T-helper 1 cell treated with Interleukin-12 subunit alpha and Interleukin-12 subunit beta and Interleukin-4 antibody, amounts not matched to agents 30 ng/mL and 1 ng/mL, for 36 hours (primary cell): ENCODE measurements around the gene FBXL7. TPM values are rescaled to one million over a fixed set of nuclear protein-coding genes. Genes with fewer than 3 reads are reported as not detected.

Source experiments
- intact Hi-C: fragments of 100-400 bp; cut with micrococcal nuclease; formaldehyde crosslinking; loops from one replicate; pipeline ENCODE4 v1.15.1; 2024
- total RNA-seq: library from RNA; stranded (reverse); gene quantifications from 2 replicates; pipeline ENCODE4 v1.2.3, GENCODE V29; 2022

The FBXL7 gene
- total RNA-seq, 1 donor from 2014 or later = not detected

DNA sequence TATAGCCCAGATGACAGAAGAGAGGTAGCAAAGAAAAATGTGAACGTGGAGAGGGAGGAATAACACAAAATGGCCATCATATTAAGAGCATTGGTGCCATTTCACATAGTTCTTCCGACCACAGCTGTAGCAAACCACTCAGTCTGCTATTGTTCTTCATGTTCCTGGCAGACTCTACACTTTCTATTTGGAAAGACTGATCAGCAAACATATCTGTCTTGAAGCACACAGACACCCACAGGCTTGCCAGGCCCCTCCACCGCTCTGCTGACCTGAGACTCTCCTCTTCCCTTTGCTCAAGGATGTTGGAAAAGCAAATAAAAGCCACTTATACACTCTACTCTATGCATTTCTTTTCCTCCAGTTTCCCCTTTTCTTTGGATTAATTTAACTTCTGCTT is 298.0 kb downstream of the FBXL7 start:
- intact Hi-C loops = no loop called here

DNA sequence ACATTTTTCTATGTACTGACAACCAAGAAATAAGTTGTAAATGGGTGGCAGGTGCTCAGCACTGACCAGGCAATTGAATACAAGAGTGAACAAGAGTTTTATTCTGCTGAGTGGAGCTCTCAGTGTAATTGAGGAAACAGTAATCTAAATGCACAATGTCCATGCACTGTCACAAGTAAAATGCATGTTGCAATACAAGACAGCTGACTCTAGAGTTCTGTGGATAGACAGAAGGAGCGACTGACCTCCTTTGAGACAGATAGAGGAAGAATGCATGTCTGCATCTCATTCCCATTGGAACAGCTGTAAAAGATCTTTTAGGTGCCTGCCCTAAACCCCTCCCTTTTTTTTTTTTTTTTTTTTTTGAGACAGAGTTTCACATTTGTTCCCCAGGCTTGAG is 299.0 kb downstream of the FBXL7 start:
- intact Hi-C loops = no loop called here

DNA sequence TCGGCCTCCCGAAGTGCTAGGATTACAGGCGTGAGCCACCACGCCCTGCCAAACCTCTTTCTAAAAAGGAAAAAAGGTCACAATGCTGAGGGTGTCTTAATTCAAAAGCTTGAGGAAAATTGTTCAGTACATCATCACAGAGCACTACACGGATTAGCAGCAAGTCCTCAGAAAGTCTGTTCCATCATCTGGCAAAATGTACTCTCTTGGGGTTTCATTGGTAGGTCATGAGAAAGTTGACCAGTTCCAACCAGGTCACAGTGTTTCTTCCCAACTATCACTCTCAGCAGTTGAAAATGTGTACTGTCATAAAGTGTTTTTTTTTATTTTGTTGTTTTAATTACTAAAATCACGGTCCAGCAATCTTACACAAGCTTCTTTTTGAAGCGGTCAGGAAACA is 299.6 kb downstream of the FBXL7 start:
- intact Hi-C loops = no loop called here

DNA sequence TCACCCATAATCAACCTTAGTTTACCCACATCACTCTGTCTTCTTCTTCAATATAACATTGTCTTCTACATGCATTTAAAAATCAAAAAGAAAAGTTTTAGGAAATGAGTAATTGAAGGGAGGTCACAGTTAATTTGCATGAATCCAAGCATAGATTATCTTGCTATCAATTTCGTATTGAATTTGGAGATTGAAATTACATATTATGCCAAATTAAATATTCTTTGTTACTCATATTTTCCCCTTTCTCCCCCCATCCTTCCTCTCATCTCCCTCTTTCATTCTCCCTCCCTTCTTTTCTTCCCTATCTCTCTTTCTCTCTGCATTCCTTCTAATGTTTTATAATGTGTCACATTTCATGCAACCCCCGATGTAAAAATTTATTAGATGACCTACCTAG is 303.3 kb downstream of the FBXL7 start:
- intact Hi-C loops = no loop called here

DNA sequence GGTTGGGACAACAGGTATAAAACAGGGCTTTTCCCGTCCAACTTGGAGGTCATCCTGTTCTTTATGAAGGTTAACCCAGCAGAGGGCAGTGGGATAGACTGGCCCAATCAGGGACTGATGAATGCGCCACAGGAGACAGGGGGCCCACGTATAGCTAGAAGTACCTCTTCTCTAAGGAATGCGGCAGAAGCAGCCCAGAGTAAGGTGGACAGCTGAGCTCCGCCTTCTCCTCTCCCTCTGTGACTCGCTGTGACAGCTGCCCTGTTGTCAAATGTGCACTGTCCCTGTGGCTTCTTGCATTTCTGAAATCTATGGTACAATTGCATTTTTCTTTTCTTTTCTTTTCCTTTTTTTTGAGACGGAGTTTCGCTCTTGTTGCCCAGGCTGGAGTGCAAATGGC is 306.6 kb downstream of the FBXL7 start:
- intact Hi-C loops = no loop called here

DNA sequence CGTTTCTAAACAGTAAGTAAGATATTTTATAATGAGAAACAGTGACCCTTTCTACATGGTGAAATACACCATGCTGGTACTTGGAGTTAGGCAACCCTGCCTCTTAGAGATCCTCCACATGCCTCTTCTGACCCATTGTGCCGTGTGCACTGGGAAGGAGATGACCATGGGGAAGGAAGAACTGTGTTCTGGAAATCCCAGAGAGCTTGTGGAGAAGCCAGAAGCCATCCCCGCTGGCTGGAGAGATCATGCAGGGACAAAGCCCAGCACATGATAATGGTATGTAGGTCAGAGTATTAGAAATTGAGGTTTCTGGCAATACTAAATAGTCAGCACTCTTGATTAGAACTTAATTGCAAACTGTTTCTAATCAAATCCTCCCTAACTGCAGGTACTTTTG is 307.3 kb downstream of the FBXL7 start:
- intact Hi-C loops = no loop called here

DNA sequence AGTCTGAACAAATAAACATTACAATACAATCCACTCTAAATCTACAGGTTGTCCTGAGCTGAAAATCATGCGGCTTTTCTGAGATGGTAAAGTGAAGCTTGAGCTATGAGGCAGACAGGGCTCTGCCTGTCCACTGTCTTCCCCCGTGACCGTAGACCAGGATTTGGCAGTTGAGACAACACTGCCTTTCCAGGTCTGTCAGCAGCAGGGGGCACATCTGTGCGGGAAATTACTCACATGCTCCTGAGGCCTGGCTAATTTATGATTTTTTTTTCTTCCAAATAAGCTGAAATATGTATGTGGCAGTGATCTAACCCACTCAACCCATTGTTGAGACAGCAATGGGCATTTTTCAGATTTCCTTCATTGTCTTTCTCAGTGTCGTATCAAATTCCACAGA is 307.9 kb downstream of the FBXL7 start:
- intact Hi-C loops = no loop called here

DNA sequence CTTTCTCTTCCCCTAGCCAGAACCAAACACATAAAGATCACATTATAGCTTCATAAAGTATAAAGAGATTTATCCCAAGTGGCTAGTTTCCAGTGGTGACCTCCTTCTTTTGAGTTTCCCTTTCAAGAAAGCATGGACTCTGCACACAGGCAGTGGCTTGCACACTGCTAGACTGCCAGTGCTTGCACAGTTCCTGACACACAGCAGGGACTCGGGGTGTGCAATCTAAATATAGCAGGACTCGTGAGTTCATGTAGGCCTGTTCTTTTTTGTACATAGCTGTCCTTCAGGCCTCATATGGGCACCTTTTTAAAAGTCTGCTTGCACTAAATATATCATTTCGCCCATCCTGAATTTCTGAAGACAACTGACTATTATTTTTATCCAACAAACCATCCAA is 308.6 kb downstream of the FBXL7 start:
- intact Hi-C loops = no loop called here

DNA sequence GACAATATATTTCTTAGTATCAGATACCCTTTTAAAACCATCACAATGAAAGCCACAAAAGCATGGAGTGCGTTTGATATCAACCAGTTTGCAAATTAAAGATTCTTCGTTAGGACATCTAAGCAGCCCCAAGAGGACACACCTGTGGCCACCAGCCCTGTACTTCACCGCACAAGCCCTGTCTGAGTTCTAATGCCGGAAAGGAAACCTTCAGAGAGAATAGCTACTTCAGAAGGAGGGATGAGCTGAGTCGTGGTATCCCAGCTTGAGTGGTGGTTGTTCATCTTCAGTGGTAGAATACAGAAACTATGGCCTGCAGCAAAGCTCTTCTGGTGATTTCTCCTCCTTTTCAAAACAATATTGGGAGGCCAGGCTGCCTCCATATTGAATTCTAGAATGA is 319.6 kb downstream of the FBXL7 start:
- intact Hi-C loops = no loop called here

DNA sequence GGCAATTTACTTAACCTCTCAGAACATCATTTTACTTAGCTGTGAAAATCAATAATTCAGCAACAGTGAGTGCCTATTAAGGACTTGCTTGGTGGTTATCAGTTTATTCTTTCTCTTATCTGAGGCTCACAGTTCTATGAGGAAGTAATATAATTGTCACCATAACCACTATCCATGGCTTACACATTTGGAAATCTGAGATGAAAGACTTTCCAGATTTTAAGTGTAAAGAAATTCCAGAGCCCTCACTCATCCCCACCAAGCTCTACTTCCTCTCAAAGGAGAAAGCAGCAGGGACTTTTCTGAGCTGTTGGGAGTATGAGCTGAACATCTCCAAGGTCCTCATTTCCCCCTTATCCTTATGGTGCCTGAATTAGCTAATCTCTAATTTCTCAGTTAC is 321.5 kb downstream of the FBXL7 start:
- intact Hi-C loops = no loop called here

DNA sequence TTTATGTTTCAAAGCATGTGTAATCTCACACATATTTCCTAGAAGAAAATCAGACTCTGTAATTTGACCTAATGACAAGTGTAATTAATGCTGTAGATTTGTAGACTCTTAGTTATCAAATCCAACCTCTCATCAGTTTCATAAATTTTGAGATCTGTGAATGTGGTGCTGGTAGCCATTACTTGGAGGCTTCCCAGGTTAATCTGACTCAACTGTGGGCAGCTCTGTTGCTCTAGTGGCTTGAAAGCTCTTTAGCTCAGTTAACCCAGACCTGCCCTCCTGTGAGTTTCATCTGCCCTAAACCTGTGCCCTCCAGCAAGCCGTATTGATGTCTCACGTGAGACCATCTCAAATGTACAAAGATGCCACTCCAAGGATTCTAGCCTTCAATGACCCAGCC is 323.4 kb downstream of the FBXL7 start:
- intact Hi-C loops = no loop called here

DNA sequence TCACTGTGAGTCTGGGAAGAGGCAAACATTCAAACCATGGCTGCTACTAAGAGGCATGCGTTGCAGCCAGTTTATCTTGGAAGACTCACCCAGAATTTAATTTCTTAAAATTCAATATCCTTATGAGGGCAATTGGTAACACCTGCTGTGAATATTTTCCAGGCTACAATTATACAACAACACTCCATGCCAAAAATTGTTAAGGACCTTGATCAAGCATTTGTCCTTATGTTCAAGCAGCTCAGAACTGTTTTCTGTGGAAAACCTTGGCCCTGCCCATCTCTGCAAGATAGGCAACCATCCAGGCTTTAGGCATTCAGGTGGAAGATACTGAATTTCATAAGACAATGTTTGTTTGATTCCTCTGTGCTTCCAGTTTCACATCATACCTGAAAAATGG is 327.8 kb downstream of the FBXL7 start:
- intact Hi-C loops = no loop called here

DNA sequence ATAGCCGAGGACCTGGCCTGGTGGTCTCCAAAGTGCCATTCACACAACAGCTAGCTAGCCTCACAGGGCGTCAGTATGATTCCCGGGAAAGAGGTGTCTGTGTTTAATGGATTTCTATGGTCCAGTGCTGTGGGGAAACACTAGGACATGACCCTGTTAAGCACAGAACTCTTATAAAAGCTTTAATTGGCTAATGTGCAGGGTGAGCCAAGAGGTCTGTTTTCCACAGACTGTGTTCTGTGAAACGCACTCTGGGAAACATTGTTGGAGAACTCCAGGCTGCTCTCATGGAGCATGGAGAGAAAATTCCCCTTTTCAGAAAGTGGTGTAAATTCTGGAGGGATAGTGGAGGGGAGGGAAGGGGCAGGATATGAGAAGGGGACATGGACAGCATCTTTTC is 331.4 kb downstream of the FBXL7 start:
- intact Hi-C loops = no loop called here

DNA sequence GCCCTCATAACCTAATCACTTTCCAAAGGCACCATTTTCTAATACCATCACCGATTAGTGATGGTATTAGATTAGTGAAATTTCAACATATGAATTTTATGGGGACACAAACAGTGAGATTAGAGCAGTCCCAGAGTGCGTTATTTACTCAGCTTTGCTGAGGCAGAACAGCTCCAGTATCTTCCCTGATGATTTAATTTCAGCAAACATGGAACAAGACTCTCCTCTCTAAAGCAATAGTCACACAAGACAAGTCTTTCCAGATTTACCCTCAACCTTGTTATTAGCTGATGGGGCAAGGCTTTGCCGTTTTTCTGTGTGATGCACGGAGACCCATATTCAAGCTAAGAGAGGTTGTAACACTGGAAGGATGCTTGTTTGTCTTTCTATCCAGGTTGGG is 333.4 kb downstream of the FBXL7 start:
- intact Hi-C loops = no loop called here

DNA sequence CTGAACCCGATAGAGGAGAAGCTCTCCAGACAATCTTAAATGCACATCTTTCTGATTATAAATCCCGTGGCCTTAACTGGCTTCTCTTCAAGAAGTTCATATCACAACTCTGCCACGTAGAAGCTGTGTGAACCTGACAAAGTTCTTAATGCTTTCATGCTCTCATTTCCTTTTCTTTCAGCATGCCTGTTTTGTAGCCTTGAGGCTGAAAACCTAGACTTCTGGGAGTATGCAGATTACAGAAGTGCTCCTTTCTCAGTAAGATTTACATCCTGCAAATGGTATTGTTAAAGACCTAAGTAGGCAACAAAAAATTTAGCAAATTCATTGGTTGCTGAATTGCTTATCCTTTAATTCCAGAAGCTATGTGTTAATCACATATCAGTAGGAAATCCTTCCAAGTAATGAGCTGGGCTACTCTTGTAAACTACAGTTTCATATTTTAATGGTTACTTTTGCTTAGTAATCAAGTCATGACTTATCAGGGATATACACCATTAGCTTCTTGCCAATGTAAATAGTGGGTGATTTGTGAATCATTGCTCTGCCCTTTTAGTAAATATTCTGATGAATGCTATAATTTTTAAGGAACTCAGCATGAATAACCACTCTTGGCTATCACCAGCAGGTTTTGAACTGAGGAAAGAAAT is 334.7 kb downstream of the FBXL7 start:
- intact Hi-C loops = no loop called here

DNA sequence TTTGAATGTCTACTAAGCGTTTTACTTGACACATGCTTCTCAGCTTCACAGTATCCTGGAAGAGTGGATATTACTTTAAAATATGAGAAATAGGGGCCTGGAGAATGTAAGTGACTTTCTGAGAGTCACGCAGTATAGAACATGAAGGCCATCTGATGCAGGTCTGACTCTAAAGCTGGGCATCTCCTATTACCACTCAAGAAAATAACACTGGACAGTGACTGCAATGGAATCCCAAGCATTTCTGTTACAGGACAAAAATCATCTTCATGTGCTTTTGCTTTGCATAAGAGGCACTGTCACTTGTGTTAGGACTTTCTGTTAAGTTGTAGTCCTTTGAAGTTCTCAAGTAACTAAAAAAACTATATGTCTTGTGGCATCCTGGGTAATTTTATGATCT is 335.5 kb downstream of the FBXL7 start:
- intact Hi-C loops = no loop called here

DNA sequence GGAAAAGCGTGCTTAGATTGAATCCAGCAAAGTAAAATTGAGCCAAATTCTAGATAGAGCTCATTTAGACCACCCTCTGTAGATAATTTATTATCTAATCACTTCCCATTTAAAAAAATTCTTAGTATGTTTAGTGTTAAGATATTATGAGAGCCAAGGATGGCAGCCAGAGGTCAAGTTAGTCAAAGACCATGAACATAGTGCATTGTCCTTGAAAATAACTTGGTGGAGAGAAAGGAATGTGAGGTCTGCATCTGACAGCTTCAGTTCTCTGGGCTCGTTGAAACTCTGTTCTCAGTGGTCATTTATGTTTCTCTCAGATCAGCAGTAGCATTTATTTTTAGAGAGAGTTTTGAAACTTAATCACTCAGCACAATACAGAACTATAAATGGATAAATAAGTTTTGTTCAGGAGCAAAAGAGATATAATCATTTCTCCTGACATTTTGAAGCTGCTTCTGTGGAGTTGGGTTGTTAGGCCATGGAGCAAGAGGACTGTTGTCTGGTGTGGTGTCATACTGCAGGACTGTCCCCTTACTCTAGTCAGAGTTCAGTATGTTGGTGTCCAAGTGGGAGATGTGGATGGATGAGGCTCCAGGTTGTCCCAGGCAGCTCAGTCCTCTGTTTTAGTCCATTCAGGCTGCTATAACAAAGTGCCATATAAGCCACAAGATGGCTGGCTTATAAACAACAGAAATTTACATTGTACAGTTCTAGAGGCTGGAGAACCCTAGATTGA is 337.7 kb downstream of the FBXL7 start:
- intact Hi-C loops = no loop called here

DNA sequence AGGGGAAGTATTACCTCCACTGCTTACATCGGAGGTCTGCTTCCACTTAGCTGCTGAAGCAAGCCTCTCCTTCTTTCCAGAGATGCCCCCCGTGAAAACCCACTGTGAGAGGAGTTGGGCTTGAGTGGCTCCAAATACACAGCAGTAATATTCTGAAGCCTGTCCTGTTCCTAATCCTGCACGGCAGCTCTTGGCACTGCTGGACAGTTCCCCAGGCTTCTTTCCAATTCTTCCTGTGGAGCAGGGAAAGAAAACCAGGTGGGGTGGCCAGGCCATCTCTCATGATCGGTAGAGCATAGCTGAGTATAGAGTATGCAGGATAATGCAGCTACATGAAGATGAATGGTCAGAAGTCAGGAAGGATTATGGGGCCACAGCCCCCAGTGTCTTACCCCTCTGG is 344.3 kb downstream of the FBXL7 start:
- intact Hi-C loops = no loop called here

DNA sequence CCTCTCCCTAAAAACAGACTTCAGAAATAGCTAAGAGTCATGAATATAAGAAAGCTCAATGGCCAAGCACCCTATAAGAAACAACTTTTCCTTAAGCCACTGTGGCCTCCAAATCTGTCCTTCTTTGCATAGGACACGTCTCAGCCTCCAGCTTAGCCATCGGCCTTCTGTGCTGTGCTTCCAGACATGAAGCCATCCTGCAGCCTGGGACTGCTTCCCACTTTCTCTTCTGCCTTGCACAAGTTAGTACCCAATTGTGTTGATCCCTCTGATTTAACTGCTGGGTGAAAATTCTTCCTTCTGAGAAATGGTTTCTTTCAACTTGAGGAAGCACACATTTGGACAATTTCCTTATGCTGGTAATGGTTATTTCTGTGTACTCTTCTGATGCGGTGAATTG is 344.9 kb downstream of the FBXL7 start:
- intact Hi-C loops = no loop called here

DNA sequence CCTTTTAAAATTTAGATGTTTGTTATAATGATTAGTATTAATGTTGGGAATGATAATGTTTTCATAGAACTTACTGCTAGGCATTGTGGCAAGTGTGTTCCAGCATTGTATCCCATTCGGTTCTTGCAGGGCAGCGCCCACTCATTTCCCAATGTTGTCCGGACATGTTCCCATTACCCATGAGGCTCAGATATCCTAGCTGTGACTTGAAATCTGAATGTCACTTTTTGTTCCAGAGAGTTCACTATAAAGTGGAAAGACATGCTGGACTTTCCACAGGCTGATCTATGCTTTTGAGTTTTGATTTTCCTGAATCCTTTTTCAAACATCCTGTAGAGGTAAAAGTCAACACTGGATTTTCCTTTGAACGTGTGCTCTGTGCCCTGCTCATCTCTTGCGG is 350.6 kb downstream of the FBXL7 start:
- intact Hi-C loops = no loop called here

DNA sequence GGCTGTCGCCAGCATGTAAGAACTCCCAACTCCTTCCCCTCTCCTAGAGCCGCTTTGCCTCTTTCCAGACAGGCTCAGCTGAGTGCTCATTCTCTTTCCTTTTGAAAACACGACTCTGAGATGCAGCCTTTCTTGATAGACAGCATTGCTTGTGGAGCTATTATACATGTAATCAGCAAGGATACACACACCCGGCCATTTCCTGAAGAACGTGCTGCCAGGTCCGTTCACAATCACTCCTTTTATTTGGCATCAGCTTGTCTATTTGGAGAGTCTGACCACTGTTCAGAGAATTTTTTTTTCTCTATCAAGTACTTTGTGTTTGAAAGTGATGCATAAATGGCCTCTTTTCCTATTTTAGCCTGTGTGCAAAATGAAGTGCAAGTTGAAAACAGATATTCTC is 351.0 kb downstream of the FBXL7 start:
- intact Hi-C loops = no loop called here

DNA sequence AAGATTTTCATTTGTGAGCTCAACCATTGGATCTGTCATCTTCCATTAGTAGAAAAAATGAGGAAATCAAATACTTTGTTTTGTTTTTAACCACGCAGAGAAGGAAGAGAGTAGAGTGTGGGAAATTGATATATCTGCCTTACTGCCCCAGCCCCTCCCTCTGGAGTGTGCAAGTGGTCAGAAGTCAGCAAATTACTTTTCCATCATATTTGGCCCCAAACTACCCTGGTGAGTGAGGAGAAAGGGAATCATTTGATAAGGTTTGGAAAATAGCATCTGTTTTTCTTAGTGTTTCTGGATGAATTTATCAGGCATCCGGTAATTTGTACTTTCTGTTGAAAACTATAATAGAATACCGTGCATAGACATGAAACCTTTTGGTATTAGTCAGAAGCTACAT is 352.2 kb downstream of the FBXL7 start:
- intact Hi-C loops = no loop called here

DNA sequence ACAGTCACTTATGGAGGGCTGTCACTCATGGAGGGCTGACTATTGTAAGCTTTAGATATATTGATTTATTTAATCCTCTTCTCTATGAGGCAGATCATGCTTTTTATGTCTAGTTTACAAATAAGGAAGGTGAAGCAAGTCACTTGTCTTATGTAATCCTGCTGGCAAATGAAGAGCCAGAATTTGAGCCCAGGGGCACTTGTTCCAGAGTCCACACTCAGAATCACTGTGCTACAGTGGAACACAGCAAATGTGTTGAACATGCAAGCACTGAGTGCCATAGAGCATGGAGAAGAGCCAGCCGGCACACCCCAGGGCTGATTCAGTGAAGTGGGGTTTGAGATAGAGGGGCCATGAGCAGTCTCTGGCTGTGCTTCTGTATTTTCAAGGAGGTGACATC is 353.0 kb downstream of the FBXL7 start:
- intact Hi-C loops = no loop called here
